Thoracic aorta (tissue), 2 donors: ENCODE data around the gene NRXN3. TPM values are rescaled to one million over a fixed set of nuclear protein-coding genes. Genes with fewer than 3 reads are reported as not detected.

Source experiments
- ATAC-seq: fragments of 150-250 bp; one replicate; pipeline ENCODE4 v1.8.0; 2017; ENCODE audit warnings: low read depth; ENCODE audit not compliant: insufficient number of reproducible peaks, low FRiP score
- DNase-seq: peaks from one replicate; pipeline ENCODE4 v3.0.0-alpha.2; 2020; ENCODE audit warnings: low spot score
- H3K27ac ChIP-seq, 2 donors: fragments of 200-600 bp; sonication (generic); 1 replicate in 1 of 2; 2 replicates in 1 of 2; pipeline ENCODE4 v1.5.1; 2016; ENCODE audit warnings: mild to moderate bottlenecking in 2 of 2, moderate library complexity in 2 of 2
- H3K27me3 ChIP-seq: fragments of 200-600 bp; sonication (generic); replicated peaks from 2 replicates; pipeline ENCODE4 v1.6.0; 2016; ENCODE audit warnings: mild to moderate bottlenecking; ENCODE audit not compliant: insufficient read depth
- H3K36me3 ChIP-seq: fragments of 200-600 bp; sonication (generic); one replicate; pipeline ENCODE4 v1.5.1; 2016
- H3K4me1 ChIP-seq, 2 donors: fragments of 200-600 bp; sonication (generic); 1 replicate in 1 of 2; 2 replicates in 1 of 2; pipeline versions ENCODE4 v1.5.1 to v1.6.0; 2016; ENCODE audit warnings: low read depth in 2 of 2, mild to moderate bottlenecking in 1 of 2; ENCODE audit not compliant: control insufficient read depth in 1 of 2
- H3K4me3 ChIP-seq: fragments of 200-600 bp; sonication (generic); 2 replicates; pipeline ENCODE4 v1.5.1; 2016; ENCODE audit warnings: mild to moderate bottlenecking
- H3K9me3 ChIP-seq: fragments of 200-600 bp; sonication (generic); 2 replicates; pipeline ENCODE4 v1.5.1; 2016
- total RNA-seq, 2 donors: library from RNA; depleted of rRNA; stranded (reverse); fragments of >200 nt; gene quantifications; one replicate each; pipeline versions ENCODE4 v1.1.0 to v1.2.3, GENCODE V29; 2016
- TF ChIP-seq, protein P1 (sequence below): fragments of 200-600 bp; sonication (generic); IDR thresholded peaks from one replicate; pipeline ENCODE4 v1.5.1; 2019; ENCODE audit warnings: antibody characterized with exemption

The NRXN3 gene
- total RNA-seq, 2 donors from 2014 or later, result 5.6 to 33.3 TPM

DNA sequence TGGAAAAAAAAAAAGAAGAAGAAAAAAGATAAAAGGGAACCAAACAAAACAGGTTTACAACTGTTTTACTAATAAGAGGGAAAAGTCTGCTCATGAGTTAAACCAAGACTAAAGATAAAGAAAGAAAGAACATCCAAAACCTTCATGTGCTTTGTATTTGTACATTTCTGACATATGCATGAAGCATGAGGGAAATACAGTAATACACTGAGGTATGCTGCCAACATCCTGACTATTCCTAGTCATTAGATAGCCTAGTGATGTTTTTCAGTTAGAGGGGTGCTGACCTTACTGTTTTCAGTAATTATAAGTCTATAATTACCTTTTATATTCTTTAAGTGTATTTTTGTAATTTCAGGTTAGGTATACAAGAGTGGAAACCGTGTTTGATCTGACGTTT, 1247.8 kb downstream of the NRXN3 start:
- Histone ChIP-seq H3K4me1 (no peaks in the 10 kb centered on the region), H3K36me3 (no peaks in the 10 kb centered on the region), H3K4me3 (no peak overlapping the region), H3K9me3 (no peaks in the 10 kb centered on the region), H3K27me3 (no peaks in the 10 kb centered on the region), H3K27ac (no peak overlapping the region)
- TF ChIP-seq, protein P1, sequence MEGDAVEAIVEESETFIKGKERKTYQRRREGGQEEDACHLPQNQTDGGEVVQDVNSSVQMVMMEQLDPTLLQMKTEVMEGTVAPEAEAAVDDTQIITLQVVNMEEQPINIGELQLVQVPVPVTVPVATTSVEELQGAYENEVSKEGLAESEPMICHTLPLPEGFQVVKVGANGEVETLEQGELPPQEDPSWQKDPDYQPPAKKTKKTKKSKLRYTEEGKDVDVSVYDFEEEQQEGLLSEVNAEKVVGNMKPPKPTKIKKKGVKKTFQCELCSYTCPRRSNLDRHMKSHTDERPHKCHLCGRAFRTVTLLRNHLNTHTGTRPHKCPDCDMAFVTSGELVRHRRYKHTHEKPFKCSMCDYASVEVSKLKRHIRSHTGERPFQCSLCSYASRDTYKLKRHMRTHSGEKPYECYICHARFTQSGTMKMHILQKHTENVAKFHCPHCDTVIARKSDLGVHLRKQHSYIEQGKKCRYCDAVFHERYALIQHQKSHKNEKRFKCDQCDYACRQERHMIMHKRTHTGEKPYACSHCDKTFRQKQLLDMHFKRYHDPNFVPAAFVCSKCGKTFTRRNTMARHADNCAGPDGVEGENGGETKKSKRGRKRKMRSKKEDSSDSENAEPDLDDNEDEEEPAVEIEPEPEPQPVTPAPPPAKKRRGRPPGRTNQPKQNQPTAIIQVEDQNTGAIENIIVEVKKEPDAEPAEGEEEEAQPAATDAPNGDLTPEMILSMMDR, result no peak
- ATAC-seq (no peak), DNase-seq (no peak)

DNA sequence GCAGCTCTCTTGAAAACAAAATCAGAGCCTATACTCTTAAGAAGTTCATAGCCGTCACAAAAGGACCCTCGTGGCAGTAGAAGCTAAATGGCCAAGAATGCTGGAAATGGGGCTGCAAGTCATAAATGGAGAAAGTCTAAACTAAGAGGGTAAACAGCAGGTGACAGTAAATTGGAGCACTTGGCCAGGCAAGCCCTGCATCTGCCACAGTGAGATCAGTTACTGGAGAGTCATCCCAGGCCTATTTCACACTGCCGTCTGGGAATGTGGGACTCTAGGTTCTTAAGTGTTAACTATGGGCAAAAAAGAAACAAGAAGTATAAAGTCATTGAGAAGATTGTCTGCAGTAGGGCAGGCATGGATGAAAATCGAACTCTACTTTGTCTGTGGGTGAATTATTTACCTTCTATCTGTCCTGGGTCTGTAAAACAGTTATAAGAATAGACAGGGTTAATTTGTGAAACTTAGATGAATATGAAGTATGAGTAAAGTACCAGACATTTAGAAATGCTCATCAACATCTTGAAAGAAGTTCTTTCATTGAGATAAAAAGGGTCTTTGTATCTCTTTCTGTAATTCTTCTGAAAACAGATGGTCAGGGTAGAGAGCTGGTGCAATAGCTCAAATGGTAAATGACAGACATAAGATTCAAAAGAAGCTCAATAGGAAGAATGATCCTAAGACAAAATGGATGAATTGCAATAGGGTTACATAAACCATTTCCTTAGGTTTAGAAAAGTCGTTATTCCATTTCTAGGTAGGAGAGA, 1248.7 kb downstream of the NRXN3 start:
- TF ChIP-seq, protein P1, result no peak
- H3K4me1 ChIP-seq, result no peaks in the 10 kb centered on the region
- no peak for ATAC-seq

DNA sequence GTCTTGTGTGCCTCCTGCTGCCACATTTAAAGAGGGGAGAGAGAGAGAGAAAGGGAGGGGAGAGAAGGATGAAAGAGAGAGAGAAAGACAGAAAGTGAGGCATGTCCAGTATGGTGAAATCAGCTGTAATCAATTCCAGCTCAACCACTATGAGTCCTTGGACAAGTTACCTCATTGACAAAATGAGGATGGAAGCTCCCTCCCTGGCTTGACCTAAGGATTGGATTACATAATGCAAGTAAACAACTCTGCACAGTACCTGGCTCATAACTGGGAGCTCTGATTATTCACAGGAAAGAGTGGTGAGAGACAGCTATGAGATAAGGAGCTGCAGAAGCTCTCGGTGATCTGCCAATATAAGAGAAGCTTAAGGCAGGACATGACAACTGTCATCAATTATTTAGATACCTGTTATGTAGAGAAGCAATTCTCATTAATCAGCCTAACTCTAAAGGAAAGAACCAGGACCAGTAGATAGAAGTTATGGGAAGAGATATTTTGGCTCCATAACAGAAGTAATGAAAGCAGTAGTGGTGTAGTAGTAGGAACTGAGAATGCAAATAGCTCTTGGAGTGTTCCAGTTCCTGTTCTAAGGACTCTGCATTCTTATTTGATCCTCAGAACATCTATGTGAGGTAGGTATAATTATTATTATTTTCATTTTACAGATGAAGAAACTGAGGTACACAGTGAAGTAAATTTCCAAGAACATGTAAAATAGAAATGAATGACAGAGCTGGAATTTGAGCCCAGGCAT, 1249.6 kb downstream of the NRXN3 start:
- H3K36me3 ChIP-seq, result no peaks in the 10 kb centered on the region
- ATAC-seq (no peak), DNase-seq (no peak)
- no peak overlapping the region for H3K27ac ChIP-seq
- H3K27me3 ChIP-seq, result no peaks in the 10 kb centered on the region
- no peaks in the 10 kb centered on the region for H3K4me1 ChIP-seq
- no peak overlapping the region for H3K4me3 ChIP-seq
- TF ChIP-seq, protein P1, result no peak
- no peaks in the 10 kb centered on the region for H3K9me3 ChIP-seq

More for the DNA sequence above, 1248.7 kb downstream of the NRXN3 start:
- Histone ChIP-seq H3K9me3 (no peaks in the 10 kb centered on the region), H3K27me3 (no peaks in the 10 kb centered on the region), H3K4me3 (no peak overlapping the region), H3K36me3 (no peaks in the 10 kb centered on the region), H3K27ac (no peak overlapping the region)
- no peak for DNase-seq

DNA sequence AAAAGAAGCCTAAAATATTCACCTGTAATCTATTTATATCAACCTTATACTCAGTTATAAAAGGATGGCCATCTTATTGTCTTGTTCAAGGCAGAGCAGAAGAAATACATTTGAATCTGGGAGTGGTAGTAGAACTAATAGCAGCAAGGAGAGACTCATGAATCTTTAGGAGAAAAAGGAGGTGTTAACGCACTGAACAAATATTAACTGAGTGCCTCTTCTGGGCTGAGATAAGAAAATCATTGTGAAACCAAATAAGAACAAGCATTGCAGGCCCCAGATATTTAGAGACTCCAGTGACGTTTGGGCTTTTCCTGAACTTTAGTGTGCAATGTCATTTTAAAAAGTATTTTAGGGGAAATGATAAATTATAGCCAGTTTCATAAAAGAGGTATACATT, 1250.6 kb downstream of the NRXN3 start:
- ATAC-seq, result no peak
- TF ChIP-seq, protein P1, result no peak
- H3K9me3 ChIP-seq, result no peaks in the 10 kb centered on the region

DNA sequence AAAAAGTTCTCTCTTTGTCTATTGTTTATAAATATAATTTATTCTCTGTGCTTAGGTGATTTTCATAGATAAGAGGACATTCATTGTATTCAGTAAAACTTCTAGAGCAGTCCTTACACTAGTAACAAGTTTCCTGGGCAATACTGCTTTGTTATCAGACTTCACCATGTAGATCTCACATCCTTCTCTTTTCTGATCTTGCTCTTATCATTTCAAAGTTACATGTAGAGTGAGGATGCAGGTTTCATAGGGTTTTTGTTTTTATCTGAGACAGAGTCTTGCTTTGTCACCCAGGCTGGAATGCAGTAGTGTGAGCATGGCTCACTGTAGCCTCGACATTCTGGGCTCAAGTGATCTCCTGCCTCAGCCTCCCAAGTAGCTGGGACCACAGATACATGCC, 1251.6 kb downstream of the NRXN3 start:
- no peaks in the 10 kb centered on the region for H3K9me3 ChIP-seq
- no peaks in the 10 kb centered on the region for H3K36me3 ChIP-seq
- DNase-seq (no peak), ATAC-seq (no peak)
- H3K27ac ChIP-seq, result no peak overlapping the region
- TF ChIP-seq, protein P1, result no peak
- no peak overlapping the region for H3K4me3 ChIP-seq
- H3K4me1 ChIP-seq, result no peaks in the 10 kb centered on the region
- H3K27me3 ChIP-seq, result no peaks in the 10 kb centered on the region

More for the DNA sequence above, 1250.6 kb downstream of the NRXN3 start:
- H3K27me3 ChIP-seq, result no peaks in the 10 kb centered on the region
- no peak for DNase-seq
- H3K4me3 ChIP-seq, result no peak overlapping the region
- H3K27ac ChIP-seq, result no peak overlapping the region
- H3K36me3 ChIP-seq, result no peaks in the 10 kb centered on the region
- no peaks in the 10 kb centered on the region for H3K4me1 ChIP-seq
